ENCODE measurements around the gene FMN2. TPM values are rescaled to one million over a fixed set of nuclear protein-coding genes. Genes with fewer than 3 reads are reported as not detected.

The FMN2 gene
- total RNA-seq, 3 donors from 2014 or later, result 0.80 to 4.2 (median 3.3) TPM

- intact Hi-C loops (cut with DNase I; ENCODE audit: low total_unique reads), result no loop called here
- H3K4me1 ChIP-seq, result no peaks in the 10 kb centered on the region
- TF ChIP-seq POLR2AphosphoS5 (IDR thresholded peaks at IDR 0.05) (no peak), CTCF (IDR thresholded peaks at IDR 0.05) (no peak), POLR2A (IDR thresholded peaks at IDR 0.05) (no peak)
- H3K4me3 ChIP-seq, result no peak overlapping the region
- no peaks in the 10 kb centered on the region for H3K36me3 ChIP-seq
- no peak overlapping the region for H3K27ac ChIP-seq
- no peak for DNase-seq (ENCODE audit: low spot score in 2 of 2)
- no peaks in the 10 kb centered on the region for H3K27me3 ChIP-seq
- H3K9me3 ChIP-seq, result no peaks in the 10 kb centered on the region
Measured at GRCh38 chr1:240391660-240392260, 300.1 kb downstream of the FMN2 start.

- intact Hi-C loops (cut with DNase I; ENCODE audit: low total_unique reads), result no loop called here
- Histone ChIP-seq H3K4me1 (no peaks in the 10 kb centered on the region), H3K4me3 (no peak overlapping the region), H3K9me3 (no peaks in the 10 kb centered on the region), H3K36me3 (no peaks in the 10 kb centered on the region), H3K27me3 (no peaks in the 10 kb centered on the region), H3K27ac (no peak overlapping the region)
- TF ChIP-seq POLR2AphosphoS5 (IDR thresholded peaks at IDR 0.05) (no peak), POLR2A (IDR thresholded peaks at IDR 0.05) (no peak)
- no peak for DNase-seq (ENCODE audit: low spot score in 2 of 2)
Measured at GRCh38 chr1:240394353-240394752, 302.7 kb downstream of the FMN2 start.

- Histone ChIP-seq H3K4me1 (no peaks in the 10 kb centered on the region), H3K36me3 (no peaks in the 10 kb centered on the region), H3K27ac (no peak overlapping the region), H3K27me3 (no peaks in the 10 kb centered on the region), H3K4me3 (no peak overlapping the region), H3K9me3 (no peaks in the 10 kb centered on the region)
- intact Hi-C loops (cut with DNase I; ENCODE audit: low total_unique reads), result no loop called here
- no peak for DNase-seq (ENCODE audit: low spot score in 2 of 2)
- TF ChIP-seq CTCF (IDR thresholded peaks at IDR 0.05) (no peak), POLR2AphosphoS5 (IDR thresholded peaks at IDR 0.05) (no peak), POLR2A (IDR thresholded peaks at IDR 0.05) (no peak)
Measured at GRCh38 chr1:240395336-240395735, 303.7 kb downstream of the FMN2 start.

GRCh38 chr1:240399381-240399780 lies 307.7 kb downstream of the FMN2 start:
- TF ChIP-seq POLR2AphosphoS5 (IDR thresholded peaks at IDR 0.05) (no peak), CTCF (IDR thresholded peaks at IDR 0.05) (no peak), POLR2A (IDR thresholded peaks at IDR 0.05) (no peak)
- Histone ChIP-seq H3K9me3 (no peaks in the 10 kb centered on the region), H3K4me3 (no peak overlapping the region), H3K27me3 (no peaks in the 10 kb centered on the region), H3K27ac (no peak overlapping the region), H3K36me3 (no peaks in the 10 kb centered on the region), H3K4me1 (no peaks in the 10 kb centered on the region)
- intact Hi-C loops (cut with DNase I; ENCODE audit: low total_unique reads), result no loop called here
- DNase-seq (ENCODE audit: low spot score in 2 of 2), result no peak

GRCh38 chr1:240401731-240402130 lies 310.0 kb downstream of the FMN2 start:
- H3K4me3 ChIP-seq, result no peak overlapping the region
- H3K27ac ChIP-seq, result no peak overlapping the region
- TF ChIP-seq POLR2AphosphoS5 (IDR thresholded peaks at IDR 0.05), result no peak
- TF ChIP-seq CTCF (IDR thresholded peaks at IDR 0.05), result no peak
- TF ChIP-seq POLR2A (IDR thresholded peaks at IDR 0.05), result no peak
- no peak for DNase-seq (ENCODE audit: low spot score in 2 of 2)
- no peaks in the 10 kb centered on the region for H3K27me3 ChIP-seq
- no peaks in the 10 kb centered on the region for H3K9me3 ChIP-seq
- H3K36me3 ChIP-seq, result no peaks in the 10 kb centered on the region
- intact Hi-C loops (cut with DNase I; ENCODE audit: low total_unique reads), result no loop called here
- no peaks in the 10 kb centered on the region for H3K4me1 ChIP-seq

- Histone ChIP-seq H3K27me3 (no peaks in the 10 kb centered on the region), H3K9me3 (no peaks in the 10 kb centered on the region), H3K4me3 (no peak overlapping the region), H3K4me1 (no peaks in the 10 kb centered on the region), H3K27ac (no peak overlapping the region), H3K36me3 (no peaks in the 10 kb centered on the region)
- TF ChIP-seq CTCF (IDR thresholded peaks at IDR 0.05) (no peak), POLR2A (IDR thresholded peaks at IDR 0.05) (no peak), POLR2AphosphoS5 (IDR thresholded peaks at IDR 0.05) (no peak)
- intact Hi-C loops (cut with DNase I; ENCODE audit: low total_unique reads), result no loop called here
- no peak for DNase-seq (ENCODE audit: low spot score in 2 of 2)
Measured at GRCh38 chr1:240402326-240402725, 310.6 kb downstream of the FMN2 start.
